ENCODE measurements around the gene CARM1. TPM values are rescaled to one million over a fixed set of nuclear protein-coding genes. Genes with fewer than 3 reads are reported as not detected.

The CARM1 gene
- total RNA-seq, 1 donor from 2014 or later = 34.4 TPM

DNA sequence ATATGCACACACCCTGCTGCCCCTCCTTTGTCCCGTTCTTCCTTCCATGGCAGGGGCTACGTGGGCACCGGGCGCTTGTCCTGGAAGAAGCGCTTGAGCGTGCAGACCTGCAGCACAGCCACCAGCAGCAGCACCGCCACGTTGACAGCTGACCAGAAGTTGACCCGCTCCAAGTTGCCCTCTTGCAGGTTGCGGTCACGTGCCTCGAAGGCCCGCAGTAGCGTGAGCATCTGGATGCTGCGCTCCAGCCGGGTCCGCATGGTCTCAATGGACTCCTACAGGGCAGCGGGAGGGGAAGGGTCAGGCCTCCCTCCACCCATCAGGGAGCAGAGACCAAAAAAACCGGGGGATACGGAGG lies 38.4 kb upstream of the CARM1 start:
- H3K9me3 Mint-ChIP-seq = no peaks in the 10 kb centered on the region
- Histone ChIP-seq H3K27me3 (no peaks in the 10 kb centered on the region), H2AFZ (replicated peaks) (no peak overlapping the region), H3K4me1 (no peaks in the 10 kb centered on the region), H3F3A (ENCODE audit: low read depth) (peaks cover 37% of the 10 kb centered on the region), H3K79me2 (ENCODE audit: low read depth) (no peaks in the 10 kb centered on the region), H3K4me3 (no peak overlapping the region), H4K20me1 (ENCODE audit: low read depth) (no peaks in the 10 kb centered on the region), H3K27ac (no peak overlapping the region), H3K9ac (no peak overlapping the region), H3K9me3 (ENCODE audit: low read depth) (no peaks in the 10 kb centered on the region), H3K4me2 (no peak overlapping the region), H3K36me3 (no peaks in the 10 kb centered on the region)
- no peak overlapping the region for H3K27ac Mint-ChIP-seq
- H3K4me3 Mint-ChIP-seq = no peak overlapping the region
- TF ChIP-seq EZH2phosphoT487 (IDR thresholded peaks at IDR 0.05) (no peak), EZH2 (IDR thresholded peaks at IDR 0.05) (no peak)
- TF ChIP-seq, protein P1, sequence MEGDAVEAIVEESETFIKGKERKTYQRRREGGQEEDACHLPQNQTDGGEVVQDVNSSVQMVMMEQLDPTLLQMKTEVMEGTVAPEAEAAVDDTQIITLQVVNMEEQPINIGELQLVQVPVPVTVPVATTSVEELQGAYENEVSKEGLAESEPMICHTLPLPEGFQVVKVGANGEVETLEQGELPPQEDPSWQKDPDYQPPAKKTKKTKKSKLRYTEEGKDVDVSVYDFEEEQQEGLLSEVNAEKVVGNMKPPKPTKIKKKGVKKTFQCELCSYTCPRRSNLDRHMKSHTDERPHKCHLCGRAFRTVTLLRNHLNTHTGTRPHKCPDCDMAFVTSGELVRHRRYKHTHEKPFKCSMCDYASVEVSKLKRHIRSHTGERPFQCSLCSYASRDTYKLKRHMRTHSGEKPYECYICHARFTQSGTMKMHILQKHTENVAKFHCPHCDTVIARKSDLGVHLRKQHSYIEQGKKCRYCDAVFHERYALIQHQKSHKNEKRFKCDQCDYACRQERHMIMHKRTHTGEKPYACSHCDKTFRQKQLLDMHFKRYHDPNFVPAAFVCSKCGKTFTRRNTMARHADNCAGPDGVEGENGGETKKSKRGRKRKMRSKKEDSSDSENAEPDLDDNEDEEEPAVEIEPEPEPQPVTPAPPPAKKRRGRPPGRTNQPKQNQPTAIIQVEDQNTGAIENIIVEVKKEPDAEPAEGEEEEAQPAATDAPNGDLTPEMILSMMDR (IDR thresholded peaks at IDR 0.05) = no peak
- H3K36me3 Mint-ChIP-seq = peaks cover 8% of the 10 kb centered on the region
- H3K27me3 Mint-ChIP-seq (ENCODE audit: insufficient read depth, low read depth) = peaks cover 15% of the 10 kb centered on the region
- no peak for DNase-seq (ENCODE audit: low spot score)
- peaks cover 14% of the 10 kb centered on the region for H3K4me1 Mint-ChIP-seq

DNA sequence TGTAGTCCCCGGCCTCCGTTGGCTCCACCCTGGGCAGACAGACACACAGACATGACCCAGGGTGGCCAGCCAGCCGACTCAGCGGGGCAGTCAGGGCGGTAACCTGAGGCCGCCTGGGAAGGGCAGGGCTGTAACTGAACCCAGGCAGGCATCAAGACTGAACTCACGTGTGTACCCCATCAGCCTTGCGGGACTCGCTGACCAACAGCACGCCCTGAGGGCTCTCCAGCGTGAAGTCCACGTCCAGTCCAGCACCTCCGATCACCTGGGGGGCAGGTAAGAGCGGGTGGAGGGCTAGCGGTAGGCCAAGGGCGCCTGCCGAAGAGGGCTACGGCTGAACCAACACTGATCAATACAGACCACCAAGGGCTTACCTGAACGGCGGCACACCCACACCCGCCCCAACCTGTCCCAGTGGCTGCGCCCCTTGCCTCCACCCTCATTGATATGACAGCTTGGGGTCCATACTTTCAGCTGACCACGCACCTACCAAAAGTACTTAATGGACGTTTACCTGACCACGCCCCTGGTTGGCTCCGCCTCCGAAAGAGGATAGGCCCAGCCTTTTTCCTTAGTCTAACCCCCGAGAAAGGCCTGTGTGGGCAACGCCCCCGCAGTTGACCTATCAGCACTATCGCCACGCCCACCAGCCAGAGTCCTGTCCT lies 36.1 kb upstream of the CARM1 start:
- no peak for DNase-seq (ENCODE audit: low spot score)
- H3K27me3 ChIP-seq = no peaks in the 10 kb centered on the region
- peak overlapping the region; percentile 40 for H3K4me3 ChIP-seq
- H3K9me3 ChIP-seq (ENCODE audit: low read depth) = no peaks in the 10 kb centered on the region
- no peak overlapping the region for H3K27ac ChIP-seq
- H3K36me3 ChIP-seq = no peaks in the 10 kb centered on the region
- H3K9ac ChIP-seq = no peak overlapping the region
- no peaks in the 10 kb centered on the region for H3K79me2 ChIP-seq (ENCODE audit: low read depth)
- peak overlapping the region; percentile 60 for H3K4me2 ChIP-seq
- TF ChIP-seq EZH2 (IDR thresholded peaks at IDR 0.05) = no peak
- TF ChIP-seq, protein P1 (IDR thresholded peaks at IDR 0.05) = no peak
- TF ChIP-seq EZH2phosphoT487 (IDR thresholded peaks at IDR 0.05) = no peak
- no peaks in the 10 kb centered on the region for H4K20me1 ChIP-seq (ENCODE audit: low read depth)
- Mint-ChIP-seq H3K27ac (peak overlapping the region; percentile 100), H3K9me3 (peaks cover 2% of the 10 kb centered on the region), H3K4me1 (peaks cover 14% of the 10 kb centered on the region), H3K4me3 (peak overlapping the region; percentile 91), H3K36me3 (peaks cover 10% of the 10 kb centered on the region), H3K27me3 (ENCODE audit: insufficient read depth, low read depth) (peaks cover 11% of the 10 kb centered on the region)
- H3F3A ChIP-seq (ENCODE audit: low read depth) = peaks cover 37% of the 10 kb centered on the region
- H2AFZ ChIP-seq (replicated peaks) = no peak overlapping the region
- no peaks in the 10 kb centered on the region for H3K4me1 ChIP-seq

DNA sequence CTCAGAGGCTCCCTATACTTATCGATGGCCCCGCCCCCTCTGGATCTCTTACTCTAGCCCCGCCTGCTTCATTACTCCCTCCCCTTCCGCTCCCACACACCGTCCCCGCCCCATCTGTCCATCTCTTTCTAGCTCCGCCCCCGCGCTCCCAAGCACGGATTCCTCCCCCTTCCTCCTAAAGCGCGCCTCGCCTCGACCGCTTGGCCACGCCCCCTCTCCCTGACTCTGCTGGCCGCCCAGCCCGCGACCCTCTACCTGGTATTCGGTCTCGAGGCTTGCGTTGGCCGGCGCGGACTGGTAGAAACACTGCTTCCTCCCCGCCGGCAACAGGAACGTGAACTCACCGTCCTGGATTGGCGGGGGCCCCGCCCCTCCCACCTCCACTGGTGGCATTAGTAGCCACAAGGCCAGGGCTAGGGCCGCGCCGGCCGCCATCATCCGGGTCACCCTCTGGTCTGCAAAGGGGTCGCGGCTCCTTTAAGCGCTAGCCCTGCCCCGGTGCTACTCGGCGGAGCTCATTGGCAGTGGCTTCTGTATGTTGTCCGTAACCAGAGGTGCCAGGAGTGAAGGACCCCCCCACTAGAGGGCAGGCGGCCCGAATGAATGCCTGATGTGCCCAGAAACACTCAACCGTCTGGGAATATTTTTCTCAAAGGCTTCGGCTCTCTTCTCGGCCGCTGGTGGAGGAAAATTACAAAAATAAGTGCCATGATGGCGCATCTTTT lies 35.4 kb upstream of the CARM1 start, which contains the start of gene TMED1:
Gene TMED1, minus strand, starts transcription at position 459 of the 725 bp plus-strand sequence. Its CDS starts 21 bp downstream, at position 438.
- no peak for TF ChIP-seq EZH2phosphoT487 (IDR thresholded peaks at IDR 0.05)
- no peak for TF ChIP-seq EZH2 (IDR thresholded peaks at IDR 0.05)
- TF ChIP-seq, protein P1 (IDR thresholded peaks at IDR 0.05) = peak; percentile 40
- peak within 1 kb of the TSS; percentile 100 for H3K27ac Mint-ChIP-seq

More for the DNA sequence above, 35.4 kb upstream of the CARM1 start, which contains the start of gene TMED1:
- H2AFZ ChIP-seq (replicated peaks) = peak within 1 kb of the TSS; percentile 96
- no peaks in the 10 kb centered on the region for H3K79me2 ChIP-seq (ENCODE audit: low read depth)
- peak within 1 kb of the TSS; percentile 91 for H3K27ac ChIP-seq
- Mint-ChIP-seq H3K36me3 (peaks cover 10% of the 10 kb centered on the region), H3K9me3 (peaks cover 2% of the 10 kb centered on the region), H3K4me3 (peak within 1 kb of the TSS; percentile 91), H3K4me1 (peaks cover 14% of the 10 kb centered on the region), H3K27me3 (ENCODE audit: insufficient read depth, low read depth) (peaks cover 11% of the 10 kb centered on the region)
- peak within 1 kb of the TSS; percentile 64 for H3K4me3 ChIP-seq
- no peaks in the 10 kb centered on the region for H4K20me1 ChIP-seq (ENCODE audit: low read depth)
- peak; percentile 100 for DNase-seq (ENCODE audit: low spot score)
- peak within 1 kb of the TSS; percentile 61 for H3K9ac ChIP-seq
- H3K9me3 ChIP-seq (ENCODE audit: low read depth) = no peaks in the 10 kb centered on the region
- H3K4me2 ChIP-seq = peak within 1 kb of the TSS; percentile 77
- no peaks in the 10 kb centered on the region for H3K27me3 ChIP-seq
- H3K36me3 ChIP-seq = no peaks in the 10 kb centered on the region
- peaks cover 37% of the 10 kb centered on the region for H3F3A ChIP-seq (ENCODE audit: low read depth)
- H3K4me1 ChIP-seq = no peaks in the 10 kb centered on the region
